ENCODE results near the gene NPLOC4.

NPLOC4 gene

DNA sequence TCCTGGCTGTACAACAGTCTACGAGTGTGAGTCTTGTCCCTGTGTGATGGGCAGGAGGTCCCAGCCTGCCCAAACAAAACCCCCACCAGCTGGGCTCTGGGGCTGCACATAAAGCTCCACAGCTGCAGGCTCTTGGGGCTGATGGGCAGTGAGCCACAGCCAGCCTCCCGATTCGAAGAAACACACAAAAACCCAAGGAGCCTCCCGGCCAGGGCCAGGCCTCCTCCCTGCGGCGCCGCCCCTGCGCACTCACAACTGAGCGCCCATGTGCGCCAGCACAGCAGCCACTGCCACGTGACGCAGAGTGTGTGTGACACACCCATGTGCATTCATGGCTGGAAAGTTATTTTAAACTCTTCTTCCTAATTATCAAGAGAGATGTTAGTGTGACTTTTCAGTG is 54.2 kb downstream of the NPLOC4 start:
- DNase-seq: no peak

DNA sequence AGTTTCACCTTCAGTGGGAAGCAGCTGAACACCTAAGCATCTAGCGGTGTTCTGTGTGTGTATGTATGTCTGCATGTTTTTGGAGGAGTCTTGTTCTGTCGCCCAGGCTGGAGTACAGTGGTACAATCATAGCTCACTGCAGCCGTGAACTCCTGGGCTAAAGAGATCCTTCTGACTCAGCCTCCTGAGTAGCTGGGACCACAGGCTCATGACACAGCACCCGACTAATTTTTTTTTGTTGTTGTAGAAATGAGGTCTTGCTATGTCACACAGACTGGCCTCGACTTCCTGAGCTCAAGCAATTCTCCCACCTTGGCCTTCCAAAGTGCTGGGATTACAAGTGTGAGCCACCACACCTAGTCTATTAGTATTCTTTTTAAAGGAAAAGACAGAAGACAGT is 54.6 kb downstream of the NPLOC4 start:
- peak; percentile 51 for DNase-seq

DNA sequence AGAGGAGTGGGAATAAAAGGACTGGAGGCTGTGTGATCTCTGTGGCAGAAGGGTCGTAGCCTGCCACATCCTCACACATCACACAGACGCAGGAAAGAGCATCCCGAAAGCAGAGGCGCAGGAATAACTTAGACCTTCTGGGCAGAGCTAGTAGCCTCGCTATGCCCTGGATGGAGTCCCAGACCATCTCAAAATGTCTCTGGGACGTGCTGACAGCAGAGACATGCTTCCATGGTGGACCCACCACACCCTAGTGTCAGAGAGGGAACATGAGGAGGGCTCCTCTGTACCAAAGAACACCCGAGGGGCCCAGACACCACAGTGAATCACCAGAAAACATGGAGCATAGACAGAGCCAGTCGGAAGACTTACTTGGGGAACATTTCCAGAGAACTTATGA is 55.2 kb downstream of the NPLOC4 start:
- DNase-seq: no peak

DNA sequence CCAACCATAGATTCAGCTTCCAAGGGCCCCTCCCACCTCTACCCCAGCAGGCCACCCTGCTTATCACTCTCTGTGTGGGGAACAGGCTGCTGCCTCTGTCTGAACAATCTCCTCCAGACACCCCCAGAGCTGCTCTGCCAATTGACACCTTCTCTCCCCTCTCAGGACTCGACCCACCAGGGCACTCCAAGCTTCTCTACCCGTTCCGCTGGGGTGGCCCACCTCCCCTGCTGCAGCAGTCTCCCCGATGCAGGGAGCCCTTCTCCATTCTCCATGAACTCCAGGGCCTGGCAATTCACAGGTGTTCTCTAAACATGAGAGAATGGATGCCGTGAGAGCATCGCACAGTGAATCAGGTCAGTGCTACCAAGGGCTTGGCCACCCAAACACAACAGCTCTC is 56.4 kb downstream of the NPLOC4 start:
- DNase-seq: no peak

DNA sequence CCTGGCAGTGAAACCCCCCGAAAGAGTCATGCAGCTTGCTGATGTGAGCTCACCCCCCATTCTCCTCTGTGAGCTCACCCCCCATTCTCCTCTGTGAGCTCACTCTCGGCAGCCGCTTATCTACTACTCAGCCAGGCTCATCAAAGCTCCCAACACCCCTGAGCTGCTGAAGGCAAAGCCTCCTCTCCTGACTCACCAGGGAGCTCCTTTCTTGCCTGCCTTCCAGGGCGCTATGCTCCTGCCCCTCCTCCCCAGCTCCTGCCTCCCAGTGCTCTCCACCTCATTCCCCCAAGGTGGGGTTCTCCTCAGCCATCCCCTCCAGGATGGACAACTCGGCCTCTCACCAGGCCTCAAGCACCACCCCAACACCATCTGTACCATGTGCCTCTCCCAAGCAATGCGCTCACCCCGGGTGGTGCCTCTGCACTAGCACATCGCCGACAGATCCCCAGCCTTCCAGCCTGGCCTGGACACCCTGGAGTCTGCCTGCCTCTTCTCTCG is 57.0 kb downstream of the NPLOC4 start:
- DNase-seq: peak; percentile 79

DNA sequence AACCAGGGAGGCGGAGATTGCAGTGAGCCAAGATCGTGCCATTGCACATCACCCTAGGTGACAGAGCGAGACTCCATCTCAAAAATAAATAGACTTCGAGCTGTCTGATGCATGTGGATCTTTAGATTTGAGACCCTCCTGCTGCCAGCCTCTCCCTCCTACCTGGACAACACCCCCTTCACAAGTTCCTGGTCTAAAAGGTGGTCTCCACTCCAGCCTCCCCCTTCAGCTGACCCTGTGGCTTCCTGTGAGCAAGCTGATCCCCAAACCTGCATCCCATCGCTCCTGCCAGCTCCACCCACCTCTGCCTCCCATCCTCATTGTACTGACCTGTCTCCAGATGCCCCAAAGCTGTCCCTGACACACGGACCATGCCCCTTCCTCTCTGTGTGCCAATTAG is 57.6 kb downstream of the NPLOC4 start:
- DNase-seq: no peak

DNA sequence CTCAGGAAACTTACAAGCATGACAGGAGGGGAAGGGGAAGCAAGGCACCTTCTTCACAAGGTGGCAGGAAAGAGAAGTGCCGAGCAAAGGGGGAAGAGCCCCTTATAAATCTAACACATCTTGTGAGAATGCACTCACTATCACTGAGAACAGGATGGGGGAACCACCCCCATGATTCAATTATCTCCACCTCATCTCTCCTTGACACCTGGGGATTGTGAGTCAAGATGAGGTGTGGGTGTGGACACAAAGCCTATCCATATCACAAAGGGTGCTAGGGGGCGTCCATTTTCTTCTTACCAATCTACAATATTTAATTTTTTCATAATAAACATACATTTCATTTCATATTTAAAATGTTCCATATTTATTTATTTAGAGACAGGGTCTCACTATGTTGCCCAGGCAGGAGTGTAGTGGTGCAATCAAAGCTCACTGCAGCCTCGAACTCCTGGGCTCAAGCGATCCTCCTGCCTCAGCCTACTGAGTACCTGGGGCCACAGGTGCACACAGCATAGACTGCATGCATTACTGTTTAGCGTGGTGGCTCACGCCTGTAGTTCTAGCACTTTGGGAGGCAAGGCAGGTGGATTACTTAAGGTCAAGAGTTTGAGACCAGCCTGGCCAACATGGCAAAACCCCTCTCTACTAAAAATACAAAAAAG is 58.2 kb downstream of the NPLOC4 start:
- no peak for DNase-seq

DNA sequence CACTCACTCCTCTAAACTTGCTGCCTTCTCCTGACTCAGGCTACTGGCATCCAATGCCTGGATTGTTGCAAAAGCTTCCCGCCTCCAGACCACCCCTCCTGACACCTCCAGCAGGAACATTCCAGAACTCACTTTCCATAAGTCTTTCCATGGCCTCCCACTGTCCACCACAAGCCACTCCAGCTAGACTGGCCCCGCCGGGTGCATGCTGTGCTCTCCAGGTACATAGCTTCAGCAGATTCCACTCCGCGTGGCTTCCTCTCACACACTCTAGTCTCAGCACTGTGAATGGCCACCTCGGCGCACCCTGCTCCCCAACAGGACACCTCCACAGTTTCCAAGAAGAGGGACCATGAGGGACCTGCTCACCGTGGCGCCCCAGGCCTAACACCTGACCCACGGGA is 58.9 kb downstream of the NPLOC4 start:
- peak; percentile 57 for DNase-seq

DNA sequence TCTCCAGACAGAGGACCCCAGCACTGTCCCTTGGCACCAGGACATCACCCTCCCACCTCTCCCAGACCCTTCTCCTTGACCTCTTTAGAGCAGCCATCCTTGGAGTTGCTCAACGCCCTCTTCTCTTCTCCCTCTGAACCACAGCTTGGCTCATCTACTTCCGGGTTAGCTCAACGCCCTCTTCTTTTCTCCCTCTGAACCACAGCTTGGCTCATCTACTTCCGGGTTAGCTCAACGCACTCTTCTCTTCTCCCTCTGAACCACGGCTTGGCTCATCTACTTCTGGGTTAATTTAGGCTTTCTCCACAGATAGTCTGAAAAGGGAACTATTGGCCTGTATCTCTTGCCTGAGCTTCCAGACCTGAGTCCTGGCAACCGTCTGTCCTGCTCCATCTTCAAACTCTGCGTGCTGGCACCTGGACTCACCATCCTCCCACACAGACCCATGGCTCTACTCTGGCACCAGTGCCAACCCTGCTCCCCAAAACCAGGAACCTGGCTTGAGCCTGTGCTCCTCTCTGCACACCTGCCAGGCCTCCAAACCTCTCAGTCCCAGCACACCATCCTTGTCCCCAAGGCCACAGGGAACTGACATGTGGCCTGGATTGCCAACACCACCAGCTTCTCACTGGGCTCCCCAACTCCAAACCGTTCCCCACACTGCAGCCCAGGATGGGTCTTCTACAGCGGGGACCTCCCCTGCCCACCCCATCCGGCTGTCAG is 59.5 kb downstream of the NPLOC4 start:
- no peak for DNase-seq

DNA sequence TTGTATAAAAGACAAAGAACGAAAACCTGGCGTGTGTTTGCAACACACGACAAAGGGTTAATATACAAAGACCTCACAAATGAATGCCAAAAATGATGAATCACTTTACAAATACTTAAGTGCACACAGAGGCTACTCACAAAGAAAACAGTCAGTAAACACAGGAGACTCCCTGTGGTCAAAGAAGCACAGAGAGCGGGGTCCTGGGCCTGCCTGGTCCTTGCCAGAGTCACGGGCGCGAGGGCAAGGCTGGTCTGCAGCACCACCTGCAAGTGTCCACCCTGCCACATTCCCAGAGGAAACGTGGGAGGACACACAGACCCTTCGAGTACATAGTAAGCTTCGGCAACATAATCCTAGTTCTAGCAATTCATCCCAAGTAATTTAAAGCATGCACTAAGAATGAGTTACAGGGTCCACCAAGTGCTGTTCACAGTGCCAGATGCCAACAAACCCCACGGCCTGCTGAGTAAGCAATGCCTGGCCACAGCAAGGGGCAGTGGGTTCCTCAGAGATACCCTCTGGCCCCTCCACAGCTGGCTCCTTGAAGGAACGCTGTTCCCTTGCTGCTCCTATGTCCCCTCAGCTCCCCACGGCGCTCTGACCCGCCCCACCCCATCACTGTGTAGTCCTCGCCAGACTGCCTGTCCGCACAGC is 60.2 kb downstream of the NPLOC4 start:
- peak; percentile 80 for DNase-seq

DNA sequence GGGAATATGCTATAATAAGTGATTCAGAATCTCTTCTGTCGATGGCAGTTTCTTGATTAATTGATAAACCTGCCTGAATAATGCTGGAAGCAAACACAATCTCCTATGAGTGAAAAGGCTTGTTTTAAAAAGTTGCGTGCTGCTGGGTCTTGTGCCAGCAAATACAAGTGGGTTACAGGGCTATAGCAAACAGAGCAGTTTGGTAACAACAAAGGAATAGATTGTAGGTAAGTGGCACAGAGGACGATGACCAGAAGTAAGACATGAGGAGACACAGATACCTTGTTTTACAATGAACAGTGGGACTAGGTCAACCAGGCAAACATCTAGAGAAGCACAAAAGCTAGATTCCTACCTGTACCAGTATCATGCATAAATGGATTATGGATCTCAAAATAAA is 61.1 kb downstream of the NPLOC4 start:
- no peak for DNase-seq

DNA sequence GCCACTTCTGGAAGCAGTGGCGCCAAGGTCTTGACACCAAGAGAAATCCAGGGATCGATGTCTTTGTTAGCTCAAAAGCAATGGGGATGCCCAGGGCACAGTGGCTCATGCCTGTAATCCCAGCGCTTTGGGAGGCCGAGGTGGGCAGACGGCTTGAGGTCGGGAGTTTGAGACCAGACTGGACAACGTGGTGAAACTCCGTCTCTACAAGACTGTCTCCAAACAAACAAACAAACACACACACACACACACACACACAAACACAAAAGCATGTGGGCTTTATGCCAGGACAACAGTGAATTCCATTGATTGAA is 62.3 kb downstream of the NPLOC4 start:
- DNase-seq: no peak

DNA sequence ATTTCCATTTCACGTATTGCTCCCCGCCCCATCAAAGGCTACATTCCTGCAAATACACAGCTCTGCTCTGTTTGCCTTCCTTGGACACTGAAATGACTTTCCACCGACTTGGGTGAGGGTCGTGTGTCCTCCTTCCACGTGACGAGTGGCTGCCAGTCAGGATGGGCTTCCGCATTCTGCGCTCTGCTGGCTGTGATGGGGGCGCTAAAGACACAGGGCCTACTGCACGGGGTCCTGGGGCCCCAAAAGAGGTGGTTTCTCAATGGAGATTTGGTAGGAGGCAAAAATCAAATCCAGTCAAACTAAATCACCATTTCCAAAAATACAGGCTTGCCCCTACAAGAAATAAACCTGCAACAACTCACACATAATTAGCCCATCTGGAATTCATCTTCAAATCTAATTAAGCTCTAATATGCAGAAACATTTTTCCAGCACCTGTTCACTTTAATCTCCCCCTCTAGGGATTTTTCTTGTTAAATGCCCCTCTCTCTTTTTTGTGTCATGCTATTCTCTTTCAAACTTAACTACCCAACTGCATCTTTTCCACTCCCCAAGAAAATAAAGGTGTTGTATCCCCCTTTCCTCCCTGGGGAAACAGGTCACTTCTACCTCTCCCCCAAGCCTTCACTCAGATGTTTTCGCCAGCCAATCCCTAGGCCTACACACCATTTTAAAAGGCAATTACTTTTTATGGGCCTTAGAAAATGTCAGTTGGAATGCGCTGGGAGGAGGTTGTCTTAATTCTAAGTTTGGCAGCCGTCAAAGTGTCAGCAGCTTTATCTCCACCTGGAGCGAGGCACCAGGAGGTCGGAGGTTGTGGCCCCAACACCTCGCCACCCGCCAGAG is 62.9 kb downstream of the NPLOC4 start:
- no peak for DNase-seq

DNA sequence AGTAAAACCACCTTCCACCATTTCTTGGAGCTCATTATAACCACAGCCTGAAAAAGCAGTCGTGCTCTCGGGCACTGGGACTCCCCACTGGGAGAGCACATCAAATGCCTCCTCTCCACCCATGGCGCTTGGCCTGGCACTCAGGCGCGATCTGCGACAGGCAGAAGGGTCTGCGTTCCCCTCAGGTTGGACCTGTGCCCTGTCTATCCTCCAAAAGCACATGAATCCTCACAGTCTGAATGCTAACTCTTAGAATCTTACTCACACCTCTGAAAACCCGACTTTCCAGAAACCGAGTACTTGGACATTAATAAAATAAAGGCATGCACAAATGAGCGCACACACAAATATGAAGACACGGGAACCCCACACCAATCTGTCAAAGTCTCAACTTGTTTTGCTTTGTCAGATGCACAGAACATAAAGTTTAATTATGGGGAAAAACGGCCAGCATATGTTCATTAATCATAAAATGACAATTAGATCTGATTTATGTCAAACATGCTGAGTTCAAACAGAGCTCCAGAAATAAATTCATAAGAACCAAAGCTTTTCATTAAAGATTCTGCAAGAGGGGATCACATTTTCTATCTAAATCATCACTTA is 64.2 kb downstream of the NPLOC4 start:
- peak; percentile 56 for DNase-seq

DNA sequence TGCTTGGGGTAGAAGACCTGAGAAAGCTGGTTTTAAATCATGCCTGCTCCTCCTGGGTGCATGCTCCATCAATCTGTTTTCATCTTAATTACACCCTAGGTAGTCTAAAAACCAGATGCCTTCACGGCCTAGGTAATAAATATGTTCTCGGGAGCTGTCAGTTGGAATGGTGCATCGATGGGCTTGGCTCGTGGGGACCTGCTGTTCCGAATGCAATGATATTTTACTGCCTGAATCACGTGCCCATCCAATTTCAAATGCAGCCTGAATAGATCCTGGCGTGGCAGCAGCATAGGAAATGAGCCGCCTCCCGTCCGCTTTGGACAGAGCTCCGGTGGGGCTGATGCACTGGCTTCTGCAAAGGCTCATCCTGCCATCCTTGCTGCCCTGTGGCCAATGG is 65.9 kb downstream of the NPLOC4 start:
- DNase-seq: no peak

DNA sequence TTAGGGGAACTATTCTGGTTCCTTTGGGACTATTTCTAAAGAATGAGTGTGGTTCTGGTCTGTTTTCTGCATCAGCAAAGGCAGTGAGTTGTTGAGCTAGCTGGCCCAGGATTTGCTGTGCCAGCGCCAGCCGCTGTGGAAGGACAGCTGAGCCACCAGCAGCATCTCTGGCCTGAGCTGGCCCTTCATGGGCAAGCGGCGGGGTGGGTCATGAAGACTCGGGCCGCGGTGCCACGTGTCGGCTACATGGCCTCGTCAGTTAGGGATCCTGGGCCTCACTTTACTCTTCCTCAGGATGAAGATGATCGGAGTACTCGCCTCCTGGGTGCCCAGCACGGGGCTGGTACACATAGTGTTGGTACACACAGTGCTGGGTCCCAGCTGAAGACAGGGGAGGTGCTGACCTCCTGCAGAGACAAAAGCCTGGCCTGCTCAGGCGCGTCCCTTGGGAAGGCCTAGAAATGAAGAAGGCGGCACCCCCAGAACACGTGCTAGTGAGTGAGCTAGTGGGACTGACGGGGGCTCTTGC is 66.9 kb downstream of the NPLOC4 start:
- no peak for DNase-seq

DNA sequence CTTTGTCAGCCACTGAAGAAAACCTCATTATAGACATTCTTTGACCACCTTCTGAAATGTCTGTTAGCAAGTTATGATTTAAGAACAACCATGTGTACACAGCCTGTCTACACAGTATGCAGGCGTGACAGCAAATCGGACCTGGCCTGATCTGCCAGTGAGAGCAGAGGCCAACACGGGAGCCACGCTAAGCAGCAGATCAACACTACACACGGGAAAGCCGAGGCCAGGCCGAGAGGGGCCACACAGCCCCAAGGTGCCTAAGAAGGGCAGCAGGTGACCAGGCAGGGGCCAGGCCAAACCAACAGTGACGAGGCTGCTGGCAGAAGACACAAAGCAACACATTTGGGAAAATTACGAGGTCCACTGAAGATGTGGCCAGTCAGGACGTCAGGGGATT is 68.5 kb downstream of the NPLOC4 start:
- DNase-seq: no peak

DNA sequence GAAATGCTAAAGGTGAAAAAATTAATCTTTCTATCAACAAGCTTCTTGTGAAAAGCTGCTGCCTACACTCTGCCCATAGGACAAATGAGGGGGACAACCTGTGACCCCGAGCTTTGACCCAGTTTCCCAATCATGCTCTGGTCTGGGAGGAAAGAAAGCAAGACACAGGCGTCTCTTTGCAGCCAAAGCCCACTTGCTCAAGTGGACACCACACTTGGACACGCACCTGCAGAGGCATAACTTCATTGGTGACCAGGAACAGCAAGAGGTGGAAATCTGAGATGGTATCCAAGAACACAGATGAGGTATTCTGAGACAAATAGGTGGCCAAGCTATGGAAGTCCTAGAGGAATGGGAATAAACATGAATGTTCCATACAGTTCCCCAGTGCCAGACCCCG is 69.7 kb downstream of the NPLOC4 start:
- DNase-seq: no peak

DNA sequence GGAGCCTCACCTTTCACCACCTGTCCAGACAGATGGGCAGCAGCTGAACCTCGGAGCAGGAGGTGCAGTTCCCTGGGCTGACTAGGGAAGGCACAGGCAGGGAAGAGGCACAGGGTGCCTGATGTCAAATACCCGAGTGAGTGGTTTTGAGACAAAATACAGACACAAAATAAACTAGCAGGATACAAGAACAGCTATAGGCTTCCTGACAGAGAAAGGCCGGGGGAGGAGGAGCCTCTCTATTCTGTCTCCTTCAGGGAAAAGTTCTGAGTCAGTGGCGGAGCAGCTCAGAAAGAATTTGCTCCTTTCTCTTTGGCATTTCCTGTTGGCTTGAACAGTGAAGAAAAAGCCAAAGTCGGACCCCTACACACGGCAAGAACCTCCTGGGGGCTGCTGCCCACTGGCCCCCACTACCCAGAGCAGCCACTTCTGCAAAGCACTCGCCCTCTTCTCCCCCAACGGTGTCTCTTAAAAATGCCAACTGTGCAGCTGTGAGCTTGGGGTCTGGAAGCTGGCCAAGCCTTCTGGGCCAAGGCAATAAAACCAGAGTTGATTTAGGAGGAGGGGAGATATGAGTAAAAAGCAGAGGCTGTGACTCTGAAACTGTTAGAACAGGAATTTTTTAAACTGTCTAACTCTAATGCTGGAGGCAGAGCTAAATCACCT is 70.3 kb downstream of the NPLOC4 start:
- DNase-seq: peak; percentile 100

DNA sequence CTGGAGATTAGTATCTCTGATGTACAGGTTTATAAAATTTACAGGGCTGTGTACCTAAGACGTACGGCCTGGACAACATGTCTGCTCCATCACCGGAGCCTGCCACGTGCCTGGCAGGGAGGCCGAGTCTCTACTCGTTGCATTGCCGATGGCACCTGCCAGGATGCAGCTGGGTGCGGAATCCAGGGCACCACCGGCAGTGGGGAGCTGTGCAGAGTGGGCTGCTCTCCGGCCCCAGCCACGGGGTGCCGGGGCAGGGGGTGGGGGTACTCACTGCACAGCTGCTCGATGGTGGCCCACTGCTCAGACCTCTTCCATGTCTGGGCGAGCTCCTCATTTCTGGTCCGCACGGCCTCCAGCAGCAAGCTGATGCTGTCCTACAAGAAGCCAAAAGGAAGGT is 71.7 kb downstream of the NPLOC4 start:
- DNase-seq: no peak

DNA sequence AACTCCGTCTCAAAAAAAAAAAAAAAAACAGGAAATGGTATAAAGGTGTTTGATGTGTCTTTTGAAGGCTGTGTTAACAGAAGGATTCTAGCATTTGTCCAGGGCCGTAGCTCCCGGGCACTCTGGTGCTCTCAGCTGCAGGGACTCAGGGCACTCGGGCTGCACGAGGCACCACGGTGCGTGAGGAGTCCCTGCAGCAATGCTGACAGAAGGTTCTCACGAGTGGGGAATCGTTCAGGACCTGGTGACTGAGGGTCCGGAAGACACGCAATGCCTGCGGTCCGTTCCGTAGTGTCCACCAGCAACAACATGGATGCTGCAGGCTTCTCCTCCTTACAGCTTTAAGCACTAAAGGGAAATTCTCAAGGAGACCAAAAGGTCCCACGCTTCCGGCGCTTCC is 72.1 kb downstream of the NPLOC4 start:
- DNase-seq: no peak

Data from fibroblast of upper back skin (primary cell).